HCT116 (cell line): ENCODE measurements around the gene RPS14. TPM values are rescaled to one million over a fixed set of nuclear protein-coding genes. Genes with fewer than 3 reads are reported as not detected.
"Not testable (repeated sequence)": the region's sequence is repeated elsewhere in the genome, so short reads cannot be mapped to it uniquely, and the experiment has no call there.

Experiments used
- ATAC-seq: fragments of 200-7000 bp; cut with Tn5 transposase; 2 replicates; pipeline ENCODE4 v1.9.1; 2020; ENCODE audit warnings: mild to moderate bottlenecking, moderate library complexity
- BruUV-seq: library from RNA; stranded (reverse); fragments of 400-500 nt; replicated peaks from 2 replicates; lab custom pipeline; 2021; lab: Mats Ljungman, UMichigan
- CTCF ChIA-PET: fragments of 300-600 bp; sonication (Branson Sonifier 250); formaldehyde crosslinking; loops from one replicate; lab custom pipeline; 2021; ENCODE audit warnings: antibody characterized with exemption; lab: Charles Lee
- POLR2A ChIA-PET: fragments of 300-600, 350-600 bp; sonication (Branson Sonifier 250); formaldehyde crosslinking; loops from one replicate; lab custom pipeline; 2021; ENCODE audit warnings: antibody characterized with exemption; lab: Charles Lee
- RAD21 ChIA-PET, 2 experiments: fragments of 300-600 bp; sonication (Branson Sonifier 250); formaldehyde crosslinking; loops; one replicate each; lab custom pipeline; 2023; ENCODE audit warnings: low total read pairs in 2 of 2; ENCODE audit not compliant: uncharacterized antibody in 2 of 2, unreplicated experiment in 2 of 2, low non-redundant PET in 1 of 2; lab: Charles Lee
- DNase-seq: peaks from one replicate; pipeline ENCODE4 v3.0.0-alpha.2; 2010; ENCODE audit warnings: low read depth, low spot score
- H2AFZ ChIP-seq: fragments of 200-600 bp; shearing (Covaris generic), sonication (generic); 2 replicates; pipeline ENCODE4 v1.6.1; 2017; ENCODE audit warnings: low read depth, mixed run types, mixed read lengths, antibody characterized with exemption, low read length; ENCODE audit not compliant: poor library complexity, severe bottlenecking
- H3K27ac ChIP-seq: 2 replicates; pipeline ENCODE4 v1.5.1; 2012; ENCODE audit warnings: low read depth, low read length
- H3K27me3 ChIP-seq: fragments of 200-600 bp; sonication (generic); 2 replicates; pipeline ENCODE4 v1.6.1; 2016; ENCODE audit warnings: mixed run types, low read length, mixed read lengths; ENCODE audit not compliant: insufficient read depth
- H3K36me3 ChIP-seq, 2 experiments: fragments of 200-500 bp in 1 of 2; fragments of 200-600 bp in 1 of 2; sonication (Bioruptor generic) in 1 of 2; sonication (generic) in 1 of 2; 2 replicates each; pipeline versions ENCODE4 v1.5.1 to v1.6.1; 2014 to 2016; ENCODE audit warnings: low read length in 2 of 2, inconsistent platforms in 1 of 2, mixed read lengths in 1 of 2, mixed run types in 1 of 2; ENCODE audit not compliant: insufficient read depth in 2 of 2, control insufficient read depth in 1 of 2
- H3K4me1 ChIP-seq, 2 experiments: fragments of 200-600 bp in 1 of 2; sonication (generic) in 1 of 2; 2 replicates each; pipeline versions ENCODE4 v1.5.1 to v1.6.1; 2012 to 2017; ENCODE audit warnings: low read length in 2 of 2, inconsistent platforms in 1 of 2, mild to moderate bottlenecking in 1 of 2, mixed read lengths in 1 of 2, mixed run types in 1 of 2, moderate library complexity in 1 of 2; ENCODE audit not compliant: insufficient read depth in 2 of 2, control insufficient read depth in 1 of 2
- H3K4me2 ChIP-seq: fragments of 200-600 bp; sonication (generic); 2 replicates; pipeline ENCODE4 v1.6.1; 2017; ENCODE audit warnings: mixed run types, low read length, mixed read lengths
- H3K4me3 ChIP-seq, 2 experiments: fragments of 200-600 bp in 1 of 2; sonication (generic) in 1 of 2; replicated peaks in 1 of 2; 2 replicates each; pipeline ENCODE4 v1.5.1; 2011 to 2016; ENCODE audit warnings: low read length in 2 of 2, control low read depth in 1 of 2, low read depth in 1 of 2, mild to moderate bottlenecking in 1 of 2, mixed read lengths in 1 of 2, mixed run types in 1 of 2
- H3K79me2 ChIP-seq: fragments of 200-600 bp; sonication (generic); 2 replicates; pipeline ENCODE4 v1.6.1; 2017; ENCODE audit warnings: mild to moderate bottlenecking, mixed run types, low read length, moderate library complexity, mixed read lengths; ENCODE audit not compliant: insufficient read depth
- H3K9ac ChIP-seq: fragments of 200-600 bp; sonication (generic); 2 replicates; pipeline ENCODE4 v1.6.1; 2016; ENCODE audit warnings: low read length, mixed read lengths
- H3K9me2 ChIP-seq: fragments of 200-600 bp; sonication (generic), shearing (Covaris generic); 2 replicates; pipeline ENCODE4 v1.6.1; 2017; ENCODE audit warnings: mixed run types, mild to moderate bottlenecking, moderate library complexity; ENCODE audit not compliant: insufficient read depth
- H3K9me3 ChIP-seq, 2 experiments: fragments of 200-500 bp in 1 of 2; fragments of 200-600 bp in 1 of 2; sonication (Bioruptor generic) in 1 of 2; sonication (generic) in 1 of 2; 2 replicates each; pipeline ENCODE4 v1.6.1; 2014 to 2017; ENCODE audit warnings: low read length in 2 of 2, mixed read lengths in 2 of 2, inconsistent platforms in 1 of 2, low read depth in 1 of 2, mild to moderate bottlenecking in 1 of 2, mixed run types in 1 of 2, moderate library complexity in 1 of 2; ENCODE audit not compliant: control insufficient read depth in 1 of 2, insufficient read depth in 1 of 2
- H4K20me1 ChIP-seq: fragments of 200-600 bp; sonication (generic), shearing (Covaris generic); 2 replicates; pipeline ENCODE4 v1.6.1; 2017; ENCODE audit warnings: mixed run types, mild to moderate bottlenecking, moderate library complexity; ENCODE audit not compliant: insufficient read depth
- ATF3 ChIP-seq: IDR thresholded peaks from 2 replicates; pipeline ENCODE4 v1.6.1; 2012
- CEBPB ChIP-seq: IDR thresholded peaks from 2 replicates; pipeline ENCODE4 v1.6.1; 2012; ENCODE audit warnings: low read depth
- FOSL1 ChIP-seq: IDR thresholded peaks from 2 replicates; pipeline ENCODE4 v1.6.1; 2012; ENCODE audit warnings: low read depth
- intact Hi-C: fragments of 100-400 bp; cut with micrococcal nuclease; formaldehyde crosslinking; loops from 2 replicates; pipeline ENCODE4 v1.10.0; 2022
- total RNA-seq: library from RNA; stranded (reverse); gene quantifications from one replicate; pipeline ENCODE4 v1.2.1, GENCODE V29; 2021; ENCODE audit not compliant: unreplicated experiment

Gene RPS14
- total RNA-seq, 1 experiment from 2014 or later: 2,557 TPM

- intact Hi-C loops: no loop called here
- RAD21 ChIA-PET: no interaction called here
- DNase-seq (no peak), ATAC-seq (no peak)
- CTCF ChIA-PET: no interaction called here
- H3K9ac ChIP-seq: no peak overlapping the region
- no peaks in the 10 kb centered on the region for H3K9me2 ChIP-seq
- POLR2A ChIA-PET: no interaction called here
- H3K79me2 ChIP-seq: no peaks in the 10 kb centered on the region
- BruUV-seq: no TSS peak
- H4K20me1 ChIP-seq: no peaks in the 10 kb centered on the region
- no peak overlapping the region for H3K27ac ChIP-seq
- TF ChIP-seq ATF3: no peak
- TF ChIP-seq CEBPB: no peak
- TF ChIP-seq FOSL1: no peak
- no peaks in the 10 kb centered on the region for H3K4me1 ChIP-seq
- no peak overlapping the region for H3K4me2 ChIP-seq
- no peak overlapping the region for H2AFZ ChIP-seq
- no peaks in the 10 kb centered on the region for H3K9me3 ChIP-seq
- no peak overlapping the region for H3K4me3 ChIP-seq
- no peaks in the 10 kb centered on the region for H3K36me3 ChIP-seq
- no peaks in the 10 kb centered on the region for H3K27me3 ChIP-seq
These were observed 29.8 kb downstream of the RPS14 start for GRCh38 chr5:150419630-150420270.

- H3K4me1 ChIP-seq: peaks cover 5 to 19% of the 10 kb centered on the region in 2 experiments; a peak in 3 of 4 replicates
- ATAC-seq, H3K36me3 ChIP-seq, H3K9me3 ChIP-seq, H3K27ac ChIP-seq, H3K9me2 ChIP-seq, DNase-seq, H3K27me3 ChIP-seq, H3K4me2 ChIP-seq, H3K4me3 ChIP-seq, H2AFZ ChIP-seq, H3K79me2 ChIP-seq, BruUV-seq, intact Hi-C loops, H4K20me1 ChIP-seq, RAD21 ChIA-PET, H3K9ac ChIP-seq, CTCF ChIA-PET: not testable (repeated sequence)
- POLR2A ChIA-PET: interaction anchor here (0.6 kb wide), 1 partner anchor 121 kb away, joined by 3 read pairs; no protein-coding TSS in a partner anchor
These were observed 35.4 kb downstream of the RPS14 start for GRCh38 chr5:150413902-150414790.
